Stimulated activated CD4-positive, alpha-beta T cell treated with anti-CD3 and anti-CD28 coated beads, TNF-alpha, amount 100 ng/mL, for 24 hours (primary cell): ENCODE data around the gene SCMH1.

Experiments used
- DNase-seq, 3 experiments: peaks; one replicate each; pipeline ENCODE4 v3.0.0-alpha.2; 2020; ENCODE audit warnings: low read depth in 3 of 3

The SCMH1 gene

DNA sequence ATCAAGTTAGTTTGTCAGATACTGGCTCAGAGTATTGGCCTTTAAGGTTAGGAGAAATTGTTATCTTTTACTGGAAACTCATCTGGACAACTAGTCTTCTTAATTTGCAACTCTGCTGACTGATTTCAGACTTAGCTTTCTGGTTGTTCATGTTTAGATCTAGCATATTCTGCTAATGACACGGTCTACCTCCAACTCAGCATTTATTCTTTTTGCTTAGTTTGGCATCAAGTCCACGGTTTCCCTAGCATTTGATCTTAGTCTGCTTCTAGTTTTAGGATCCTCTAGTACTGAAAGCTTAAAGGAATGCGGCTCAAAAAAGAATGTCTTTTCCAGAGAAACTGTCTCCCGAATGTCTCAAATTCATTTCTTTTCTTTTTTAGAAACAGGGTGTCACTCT lies 145.0 kb downstream of the SCMH1 start:
- no peak for DNase-seq

DNA sequence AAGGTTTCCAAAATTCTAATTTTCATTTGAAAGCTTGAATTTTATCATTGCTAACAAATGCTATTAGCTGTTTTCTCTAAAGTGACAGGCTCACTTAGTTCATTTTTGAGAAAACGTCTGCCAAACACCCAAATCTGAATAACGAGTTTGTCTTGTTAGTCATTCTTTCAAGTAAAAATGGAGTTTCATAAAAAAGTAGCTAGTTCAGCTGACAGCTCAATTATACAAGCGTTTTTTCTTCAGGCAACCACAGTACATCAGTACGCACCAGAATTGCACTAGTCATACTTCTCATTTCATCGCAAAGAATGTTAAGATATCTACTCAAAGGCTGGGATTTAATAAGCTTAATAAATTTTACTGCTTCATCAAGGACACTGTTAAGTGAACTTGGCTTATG lies 148.3 kb downstream of the SCMH1 start:
- DNase-seq = no peak

DNA sequence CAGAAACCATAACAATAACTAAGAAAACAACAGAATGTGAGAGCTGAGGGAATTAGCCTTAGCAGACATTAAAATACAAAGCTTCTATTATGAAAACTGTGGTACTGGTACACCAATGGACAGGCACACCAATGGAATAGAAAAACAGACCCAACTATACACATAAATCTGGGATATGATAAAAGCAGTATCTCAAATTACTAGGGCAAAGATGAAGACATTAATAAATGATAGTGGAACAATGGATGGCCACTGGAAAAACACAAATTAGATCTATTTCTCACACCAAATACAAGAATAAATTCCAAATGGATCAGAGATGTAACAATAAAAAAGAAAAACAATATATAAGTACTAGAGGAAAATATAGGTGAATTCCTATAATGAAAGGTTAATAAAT lies 155.2 kb downstream of the SCMH1 start:
- no peak for DNase-seq

DNA sequence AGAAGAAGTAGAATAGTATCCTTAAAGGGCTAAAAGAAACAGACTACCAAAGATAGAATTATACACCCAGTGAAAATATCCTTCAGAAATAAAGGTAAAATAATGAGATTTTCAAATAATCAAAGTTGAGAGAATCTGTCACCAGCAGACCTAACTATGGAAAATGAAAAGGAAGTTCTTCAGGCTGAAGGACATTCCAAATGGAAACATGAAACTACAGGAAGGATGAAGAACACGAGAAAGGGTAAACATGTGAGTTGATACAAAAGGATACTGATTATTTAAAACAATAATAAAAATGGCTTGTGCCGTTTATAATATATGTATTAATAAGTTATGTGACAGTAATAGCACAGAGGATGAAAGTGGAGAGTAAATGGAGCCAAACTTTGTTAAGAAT lies 163.5 kb downstream of the SCMH1 start:
- DNase-seq = no peak

DNA sequence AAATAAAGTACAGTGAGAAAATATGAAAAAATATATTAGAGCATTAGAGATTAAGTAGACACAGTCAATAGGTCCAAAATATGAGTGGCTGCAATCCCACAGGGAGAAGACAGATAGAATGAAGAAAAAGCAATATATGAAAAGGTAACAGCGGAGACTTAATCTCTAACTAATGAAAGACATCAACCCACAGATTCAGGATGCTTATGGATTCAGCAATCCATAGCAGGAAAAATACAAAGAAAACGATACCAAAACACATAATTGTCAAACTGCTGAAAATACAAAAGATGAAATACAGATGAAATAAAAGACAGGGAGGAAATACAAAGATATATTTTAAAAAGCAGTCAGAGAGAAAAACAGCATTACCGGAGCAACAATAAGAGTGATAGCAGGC lies 163.9 kb downstream of the SCMH1 start:
- no peak for DNase-seq

DNA sequence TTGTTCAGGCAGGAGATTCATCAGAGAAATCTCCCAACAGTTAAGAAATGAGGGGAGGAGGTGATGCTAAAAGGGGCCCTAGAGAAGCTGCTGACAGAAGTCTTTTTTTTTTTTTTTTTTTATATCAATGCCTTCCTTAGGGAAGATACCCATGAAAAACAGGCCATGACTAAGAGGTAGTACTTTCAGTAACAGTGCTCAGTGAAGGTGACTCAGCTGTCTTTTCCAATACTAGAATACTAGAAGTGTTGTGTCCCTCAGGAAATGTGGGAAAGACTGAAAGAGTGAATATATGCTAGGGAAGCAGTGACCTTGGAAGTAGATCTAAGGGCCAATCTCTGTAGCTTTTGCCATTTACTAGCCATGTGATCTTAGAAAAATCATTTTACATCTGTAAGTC lies 168.1 kb downstream of the SCMH1 start:
- DNase-seq = no peak

DNA sequence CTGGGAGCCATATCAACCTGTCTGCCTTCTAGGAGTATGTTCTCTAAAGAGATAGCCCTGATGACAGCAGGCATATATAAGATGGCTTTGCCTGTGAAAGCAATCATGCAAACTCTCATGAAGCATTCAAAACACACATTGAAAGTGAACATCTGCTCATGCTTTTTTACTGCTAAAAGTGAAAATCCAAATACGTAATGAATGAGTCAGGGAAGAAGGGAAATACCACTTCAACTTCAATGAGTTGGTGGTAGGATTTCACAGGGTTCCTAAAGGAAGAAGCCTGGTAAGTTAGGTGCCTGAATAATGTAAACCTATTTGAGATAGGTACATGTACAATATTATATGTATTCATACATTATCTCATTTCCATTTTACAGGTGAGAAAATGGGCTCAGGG lies 170.1 kb downstream of the SCMH1 start:
- DNase-seq = no peak

DNA sequence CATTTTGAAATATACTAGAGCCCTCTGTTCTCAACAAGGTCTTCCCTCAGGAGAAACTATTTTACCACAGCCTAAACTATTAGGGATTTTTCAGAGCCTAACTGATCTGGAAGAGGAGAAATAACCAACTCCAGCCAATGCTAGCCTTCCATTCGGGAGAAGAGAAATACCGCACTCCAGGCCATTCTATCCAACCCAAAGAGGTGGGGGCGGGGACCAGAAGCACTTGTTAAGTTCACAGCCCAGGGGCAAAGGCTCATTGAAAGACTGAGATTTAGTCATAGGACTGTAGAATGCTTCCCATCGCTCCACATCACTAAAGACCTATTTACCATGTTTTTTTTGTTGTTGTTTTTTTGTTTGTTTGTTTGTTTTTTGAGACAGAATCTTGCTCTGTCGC lies 185.2 kb downstream of the SCMH1 start:
- no peak for DNase-seq

DNA sequence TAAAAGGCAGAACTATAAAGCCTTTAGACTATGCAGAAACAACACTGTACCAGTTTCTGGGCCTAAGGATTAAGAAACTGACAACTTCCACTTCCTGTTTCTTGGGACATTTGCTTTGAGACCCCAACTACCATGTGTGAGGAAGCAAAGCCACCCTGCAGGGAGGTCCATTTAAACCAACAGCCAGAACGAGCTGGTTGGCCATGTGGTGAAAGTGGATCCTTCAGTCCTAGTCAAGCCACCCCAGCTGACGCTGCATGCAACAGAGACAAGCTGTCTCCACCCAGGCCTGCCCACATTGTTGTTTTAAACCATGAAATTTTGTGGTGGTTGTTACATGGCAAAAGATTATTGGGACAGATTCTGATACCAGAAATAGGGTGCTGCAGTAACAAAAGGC lies 188.8 kb downstream of the SCMH1 start:
- no peak for DNase-seq

DNA sequence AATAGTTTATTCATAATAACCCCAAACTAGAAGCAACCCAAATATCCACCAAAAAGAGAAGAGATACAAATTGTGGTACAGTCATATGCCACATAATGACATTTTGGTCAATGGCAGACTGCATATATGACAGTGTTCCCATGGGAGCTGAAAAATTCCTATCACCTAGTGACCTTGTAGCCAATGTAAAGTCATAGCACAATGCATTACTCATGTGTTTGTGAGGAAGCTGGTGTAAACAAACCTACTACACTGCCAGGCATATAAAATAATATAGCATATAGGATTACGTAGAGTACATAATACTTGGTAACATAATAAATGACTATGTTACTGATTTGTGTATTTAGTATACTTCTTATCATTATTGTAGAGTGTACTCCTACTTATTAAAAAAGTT lies 191.1 kb downstream of the SCMH1 start:
- no peak for DNase-seq

DNA sequence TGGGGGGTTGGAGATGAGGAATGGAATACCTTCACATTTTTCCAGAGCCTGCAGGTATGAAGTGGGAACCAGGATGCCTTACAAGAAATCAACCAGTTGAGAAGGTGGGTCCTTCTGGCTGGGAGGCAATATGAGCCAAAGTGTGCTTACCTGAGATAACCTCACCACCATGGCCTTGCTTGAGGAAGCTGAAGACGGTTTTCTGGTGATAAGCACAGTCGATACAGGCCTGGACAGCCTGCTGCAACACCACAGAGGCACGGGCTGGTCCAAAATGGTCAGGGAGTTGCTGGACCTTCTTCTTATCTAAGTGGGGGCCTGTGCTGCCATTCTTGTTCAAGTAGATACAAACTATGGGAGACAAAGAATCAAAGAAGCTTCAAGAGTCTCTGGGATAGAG lies 193.6 kb downstream of the SCMH1 start:
- DNase-seq = no peak

DNA sequence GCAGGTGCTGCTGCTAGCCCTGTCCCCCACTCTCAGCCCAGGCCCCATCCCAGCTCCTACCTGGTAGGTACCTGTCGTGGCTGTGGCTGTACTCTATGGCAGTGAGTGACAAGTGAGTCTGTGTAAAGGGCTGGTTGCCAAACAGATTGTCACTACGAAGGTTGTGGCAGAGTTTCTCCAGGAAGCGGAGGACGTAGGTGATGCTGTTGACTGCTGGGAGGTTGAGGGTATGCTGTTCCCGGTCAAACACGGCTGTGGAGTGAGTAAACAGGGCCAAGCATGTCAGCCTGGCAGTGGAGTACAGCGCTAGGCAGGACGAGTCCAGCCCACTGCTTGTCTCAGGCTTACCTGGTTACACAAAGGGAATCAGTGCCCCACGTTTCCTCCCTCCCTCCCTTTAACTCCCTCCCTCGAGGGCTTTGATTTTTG lies 195.7 kb downstream of the SCMH1 start:
- DNase-seq = no peak

DNA sequence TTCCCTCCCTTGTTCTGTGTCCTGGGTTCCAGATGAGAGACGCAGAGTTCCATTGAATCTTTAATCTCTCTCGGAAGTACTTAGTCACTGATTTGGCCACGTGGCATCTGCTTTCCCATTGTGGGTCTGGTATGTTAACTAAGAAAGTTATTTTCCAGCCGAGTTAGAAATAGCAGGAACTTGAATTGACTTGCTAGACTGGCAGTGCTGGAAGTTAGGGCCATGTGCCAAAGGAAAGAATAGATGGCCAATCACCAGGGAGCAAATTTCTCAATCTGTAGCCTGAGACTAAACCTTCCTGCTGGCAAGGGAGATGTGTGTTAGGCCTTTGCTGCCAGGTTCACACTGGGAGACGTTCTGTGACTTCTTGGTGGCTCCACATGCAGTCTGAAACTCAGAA lies 196.4 kb downstream of the SCMH1 start:
- no peak for DNase-seq

DNA sequence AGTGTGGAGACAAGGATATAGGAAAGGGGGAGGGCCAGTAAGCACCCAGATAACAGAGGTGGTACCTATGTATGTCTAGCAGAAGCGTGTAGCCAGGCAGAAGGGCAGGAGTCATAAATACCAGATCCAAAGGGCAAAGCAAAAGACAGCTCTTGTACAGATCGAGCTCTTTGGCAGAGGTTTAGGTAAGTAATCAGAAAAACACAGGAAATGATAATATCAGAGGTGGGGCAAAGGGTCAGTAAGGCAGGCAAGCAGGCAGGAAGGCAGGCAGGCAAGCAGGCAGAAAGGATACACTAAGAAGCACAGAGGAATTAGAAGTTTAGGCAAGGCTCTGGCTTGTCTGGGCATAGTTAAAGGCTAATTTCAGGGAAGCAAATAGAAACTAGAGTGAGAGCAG lies 197.9 kb downstream of the SCMH1 start:
- DNase-seq = no peak

DNA sequence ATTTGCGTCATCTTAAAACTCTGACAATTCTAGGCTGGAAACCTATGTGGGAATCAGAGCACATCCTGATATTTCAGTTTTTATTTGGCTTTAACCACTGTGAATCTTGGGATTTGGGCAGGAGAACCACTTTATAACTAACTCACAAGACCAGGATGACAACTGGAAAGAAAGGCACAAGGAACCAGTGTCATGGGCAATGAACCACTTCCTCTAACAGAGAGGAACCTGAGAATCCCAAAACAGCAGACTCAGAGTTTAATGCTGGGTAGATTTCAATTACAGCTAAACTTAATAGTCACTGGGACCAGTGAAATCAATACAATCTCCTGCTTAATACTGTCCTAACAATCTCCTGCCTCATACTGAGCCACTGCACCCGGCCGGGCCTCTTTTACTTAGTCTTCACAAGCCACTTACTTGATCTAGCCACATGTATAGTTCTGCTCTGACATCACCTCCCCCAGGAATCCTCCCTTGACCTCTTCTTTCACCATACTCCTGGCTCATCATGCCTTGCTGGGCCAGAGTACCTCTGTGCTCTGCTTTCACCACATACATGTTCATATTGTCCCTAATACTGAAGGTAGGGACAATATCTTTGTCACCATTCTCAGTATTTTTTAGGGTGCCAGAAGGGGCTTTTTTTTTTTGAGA lies 200.4 kb downstream of the SCMH1 start:
- DNase-seq = no peak

DNA sequence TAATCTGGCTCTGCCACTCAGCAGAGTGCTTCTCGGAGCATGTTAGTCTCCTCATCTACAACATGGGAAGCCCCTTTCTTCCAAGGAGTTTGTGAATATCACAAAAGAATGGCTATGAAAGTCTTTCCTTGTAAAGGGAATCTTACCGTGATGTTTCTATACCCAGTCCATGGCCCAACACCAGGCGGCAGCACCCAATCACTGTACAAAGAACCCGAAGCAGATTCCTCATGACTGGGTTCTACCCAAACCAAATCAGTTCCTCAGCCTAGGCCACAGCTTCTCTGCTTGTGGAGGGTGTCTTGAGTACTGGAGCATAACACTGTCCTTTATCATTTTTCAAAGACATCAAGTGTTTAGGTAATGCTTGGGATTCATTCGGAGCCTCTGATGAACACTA lies 204.0 kb downstream of the SCMH1 start:
- no peak for DNase-seq

DNA sequence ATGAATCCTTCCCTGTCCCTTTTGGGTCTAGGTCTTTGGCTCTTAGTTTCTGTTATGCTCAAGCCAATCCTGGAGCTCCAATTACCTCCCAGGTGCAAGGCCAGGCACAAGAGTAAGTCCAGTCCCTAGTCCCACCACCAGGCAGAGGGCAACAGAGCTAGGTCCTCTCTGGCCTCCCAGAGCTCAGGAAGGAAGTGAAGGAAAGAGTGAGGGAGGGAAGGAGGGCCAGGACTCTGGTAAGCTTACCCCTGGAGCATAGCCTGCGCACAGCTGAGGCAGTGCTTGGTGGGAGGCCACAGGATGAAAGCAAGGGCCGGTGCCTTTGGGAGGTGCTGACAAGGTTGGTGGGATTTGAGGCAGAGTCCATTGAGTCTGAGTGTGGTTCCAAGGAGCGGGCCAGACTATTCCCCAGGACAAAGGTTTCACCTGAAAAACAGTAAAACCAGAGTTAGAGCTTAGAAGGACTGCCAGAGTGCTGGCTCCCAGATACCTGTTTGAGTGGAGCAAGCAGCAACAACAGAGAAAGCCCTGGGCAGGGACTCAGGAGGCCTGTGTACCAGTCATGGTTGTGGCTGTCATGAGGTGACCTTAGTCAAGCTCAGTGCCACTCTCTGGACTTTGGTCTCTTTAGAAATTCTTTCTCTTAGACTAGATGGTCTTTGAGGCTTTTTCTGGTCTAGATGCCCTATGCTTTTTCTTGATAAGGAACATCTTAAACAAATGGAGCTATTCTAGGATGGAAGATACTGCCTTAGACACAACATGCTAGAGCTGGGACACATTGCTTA lies 204.8 kb downstream of the SCMH1 start:
- DNase-seq = no peak

DNA sequence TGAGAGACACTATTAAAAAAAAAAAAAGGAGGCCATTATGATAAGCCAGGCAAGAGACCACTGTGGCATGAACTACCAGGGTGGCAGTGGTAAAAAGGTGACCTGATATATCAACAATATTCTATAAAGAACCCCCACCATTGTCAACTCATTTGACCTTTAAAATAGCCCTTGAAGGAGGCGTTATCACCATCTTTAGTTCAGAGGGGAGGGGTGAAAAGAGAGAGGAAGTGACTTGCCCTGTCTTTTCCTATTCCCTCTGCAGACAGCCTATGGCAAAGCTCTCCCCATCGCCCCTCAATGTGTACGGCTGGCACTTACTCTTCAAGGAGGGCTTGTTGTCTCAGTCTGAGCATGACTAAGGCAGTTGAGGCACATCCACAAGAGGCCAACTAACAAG lies 208.8 kb downstream of the SCMH1 start:
- DNase-seq = no peak

DNA sequence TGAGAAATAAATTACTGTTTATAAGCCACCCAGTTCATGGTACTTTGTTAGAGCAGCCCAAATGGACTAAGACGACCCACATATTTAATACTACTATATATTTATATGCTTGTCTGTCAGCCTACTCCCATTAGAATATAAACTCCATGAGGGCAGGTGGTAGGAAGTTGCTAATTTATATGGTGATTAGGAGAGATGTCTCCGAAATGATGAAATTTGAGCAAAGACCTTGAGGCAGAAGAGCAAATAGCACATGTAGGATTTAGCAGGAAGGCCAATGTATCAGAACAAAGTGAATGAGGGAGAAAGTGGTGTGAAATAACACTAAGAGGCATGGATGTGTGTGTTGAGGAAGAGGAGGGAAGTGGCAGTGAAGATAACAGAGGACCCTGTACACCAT lies 210.0 kb downstream of the SCMH1 start:
- DNase-seq = no peak

DNA sequence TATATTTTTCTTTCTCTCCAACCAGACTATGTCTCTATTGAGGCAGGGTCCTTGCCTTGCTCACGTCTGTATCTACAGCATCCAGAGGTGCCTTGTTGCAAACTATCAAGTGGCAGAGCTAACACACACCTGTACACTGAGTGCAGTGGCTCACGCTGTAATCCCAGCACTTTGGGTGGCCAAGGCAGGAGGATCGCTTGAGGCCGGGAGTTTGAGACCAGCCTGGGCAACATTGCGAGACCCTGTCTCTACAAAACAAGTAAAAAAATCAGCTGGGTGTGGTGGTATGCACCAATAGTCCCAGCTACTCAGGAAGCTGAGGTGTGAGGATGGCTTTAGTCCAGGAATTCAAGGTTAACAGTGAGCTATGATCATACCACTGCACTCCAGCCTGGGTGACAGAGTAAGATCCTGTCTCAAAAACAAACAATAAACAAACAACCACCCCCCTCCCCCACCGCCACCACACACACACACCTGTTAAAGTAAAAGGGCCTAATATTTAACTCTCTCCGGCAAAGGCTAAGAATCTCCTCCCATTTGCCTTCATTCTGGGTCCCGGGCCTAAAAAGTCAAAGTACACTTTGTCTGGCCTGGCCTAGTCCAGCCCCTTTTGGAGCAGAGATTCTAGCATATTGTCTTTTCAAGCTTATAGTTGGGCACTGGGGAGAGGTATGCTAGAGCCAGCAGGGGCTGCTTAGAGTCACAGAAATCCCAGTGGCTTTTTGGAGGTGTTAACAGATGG lies 211.1 kb downstream of the SCMH1 start:
- DNase-seq = no peak

DNA sequence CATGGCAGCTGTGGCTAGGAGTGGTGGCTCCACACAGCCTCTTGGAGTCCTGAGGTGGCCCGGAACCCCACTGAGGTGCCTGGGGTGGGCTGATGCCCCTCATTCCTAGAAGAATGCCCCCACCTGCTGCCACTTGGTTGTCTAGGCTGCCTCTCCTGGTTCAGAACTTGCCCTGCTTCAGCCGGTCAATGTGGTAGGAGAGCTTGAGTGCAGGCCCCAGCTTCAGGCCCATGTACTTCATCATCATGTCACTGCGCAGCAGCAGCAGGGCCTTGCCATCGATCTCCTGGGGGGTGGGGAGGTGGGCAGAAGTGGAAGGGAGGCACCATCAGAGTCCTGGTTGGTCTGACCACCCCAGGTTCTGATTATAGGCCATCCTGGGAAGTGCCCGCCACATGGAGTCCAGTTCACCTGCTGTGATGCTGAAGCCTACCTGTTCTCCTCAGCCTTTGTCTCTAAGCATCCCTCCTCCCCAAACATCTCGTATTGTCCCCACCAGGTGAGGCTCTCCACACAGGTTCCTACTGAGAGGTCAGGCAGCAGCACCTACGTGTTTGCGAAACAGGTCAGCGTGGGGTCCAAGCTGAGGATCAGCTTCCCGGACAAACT lies 214.0 kb downstream of the SCMH1 start:
- DNase-seq = no peak

DNA sequence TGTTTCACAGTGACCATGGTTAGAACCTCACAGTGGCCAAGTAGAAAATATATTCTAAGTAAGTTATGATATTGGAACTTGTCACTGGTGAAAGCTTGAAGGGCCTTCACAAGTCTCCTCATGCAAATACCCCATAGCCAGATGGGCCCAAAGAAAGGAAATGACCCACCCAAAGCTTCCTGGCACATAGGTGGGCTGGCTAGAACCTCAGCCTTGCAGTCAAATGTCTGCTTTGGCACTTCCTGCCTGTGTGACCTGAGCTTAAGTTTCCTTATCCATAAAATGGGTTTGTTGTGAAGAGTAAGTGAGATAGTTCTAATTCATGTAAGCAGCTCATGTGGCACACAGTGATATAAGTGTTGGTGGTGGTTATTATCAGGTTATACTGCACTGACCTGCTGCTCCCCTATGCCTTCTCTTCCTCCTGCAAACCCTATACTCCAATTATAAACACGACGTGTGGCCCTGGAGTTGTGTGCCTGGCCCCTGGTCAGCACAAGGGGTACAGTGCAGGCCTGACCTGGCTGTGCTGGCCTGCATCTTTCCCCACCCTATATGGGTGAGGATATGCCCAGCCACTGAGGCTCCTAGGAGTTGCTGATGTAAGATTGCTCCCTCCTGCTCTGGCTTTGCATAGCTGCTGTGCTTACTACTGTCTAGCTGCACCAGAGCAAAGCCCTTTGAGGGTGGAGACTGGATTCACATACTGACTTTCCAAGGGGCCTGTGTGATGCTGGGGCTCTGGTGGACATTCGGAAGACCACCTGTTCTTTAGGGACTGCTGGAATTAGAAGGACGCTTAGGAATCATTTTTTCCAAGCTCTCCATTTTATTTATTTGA lies 215.9 kb downstream of the SCMH1 start:
- no peak for DNase-seq
